Stimulated activated effector memory CD8-positive, alpha-beta T cell treated with anti-CD3 and anti-CD28 coated beads, Interleukin-12 subunit alpha, Interleukin-12 subunit beta, amount 100 ng/mL, for 72 hours (primary cell): ENCODE measurements around the gene C5orf15.
"Not testable (repeated sequence)": the region's sequence is repeated elsewhere in the genome, so short reads cannot be mapped to it uniquely, and the experiment has no call there.

Source experiments
- ATAC-seq: fragments of 150-1000 bp; cut with Tn5 transposase; 2 replicates; pipeline ENCODE4 v1.10.0; 2021
- DNase-seq, 2 donors: peaks; one replicate each; pipeline ENCODE4 v3.0.0; 2021 to 2022; ENCODE audit warnings: low spot score in 2 of 2
- H3K27ac Mint-ChIP-seq: one replicate; pipeline ENCODE4 v1.8.0; 2022; ENCODE audit warnings: mild to moderate bottlenecking, mixed read lengths
- H3K36me3 Mint-ChIP-seq: one replicate; pipeline ENCODE4 v1.8.0; 2022; ENCODE audit warnings: mild to moderate bottlenecking, mixed read lengths
- H3K4me1 Mint-ChIP-seq: one replicate; pipeline ENCODE4 v1.8.0; 2022; ENCODE audit warnings: mixed read lengths
- H3K4me3 Mint-ChIP-seq: one replicate; pipeline ENCODE4 v1.8.0; 2022; ENCODE audit warnings: mild to moderate bottlenecking, mixed read lengths
- H3K9me3 Mint-ChIP-seq: one replicate; pipeline ENCODE4 v1.8.0; 2022; ENCODE audit warnings: mixed read lengths

C5orf15 gene

GRCh38 chr5:133938039-133938821 lies 30.2 kb downstream of the C5orf15 start:
- ATAC-seq = no peak

GRCh38 chr5:133937628-133938027 lies 30.8 kb downstream of the C5orf15 start:
- not testable (repeated sequence) for H3K4me3 Mint-ChIP-seq, H3K27ac Mint-ChIP-seq, H3K9me3 Mint-ChIP-seq, H3K4me1 Mint-ChIP-seq, ATAC-seq, DNase-seq, H3K36me3 Mint-ChIP-seq

More at GRCh38 chr5:133938039-133938821, 30.2 kb downstream of the C5orf15 start:
- H3K27ac Mint-ChIP-seq = no peak overlapping the region
- H3K36me3 Mint-ChIP-seq = no peaks in the 10 kb centered on the region
- no peaks in the 10 kb centered on the region for H3K9me3 Mint-ChIP-seq
- no peak overlapping the region for H3K4me3 Mint-ChIP-seq
- no peak for DNase-seq
- peaks cover 6% of the 10 kb centered on the region for H3K4me1 Mint-ChIP-seq

DNA sequence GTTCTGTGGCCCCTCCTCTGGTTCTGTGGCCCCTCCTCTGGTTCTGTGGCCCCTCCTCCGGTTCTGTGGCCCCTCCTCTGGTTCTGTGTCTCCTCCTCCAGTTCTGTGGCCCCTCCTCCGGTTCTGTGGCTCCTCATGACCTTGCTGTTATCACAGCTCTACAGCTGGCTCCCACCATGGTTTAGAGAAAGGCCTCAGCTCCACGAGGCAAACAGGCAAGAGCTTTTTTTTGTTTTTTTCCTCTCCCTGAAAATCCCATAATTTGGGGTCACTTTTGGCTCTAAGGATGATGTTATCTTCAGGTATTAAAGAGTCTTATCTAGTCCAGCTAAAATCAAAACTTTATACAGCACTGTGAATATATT lies 31.8 kb downstream of the C5orf15 start:
- DNase-seq (no peak), ATAC-seq (no peak)
- no peaks in the 10 kb centered on the region for H3K9me3 Mint-ChIP-seq
- peak overlapping the region; percentile 43 for H3K27ac Mint-ChIP-seq
- H3K4me1 Mint-ChIP-seq = peaks cover 6% of the 10 kb centered on the region
- no peaks in the 10 kb centered on the region for H3K36me3 Mint-ChIP-seq
- no peak overlapping the region for H3K4me3 Mint-ChIP-seq

DNA sequence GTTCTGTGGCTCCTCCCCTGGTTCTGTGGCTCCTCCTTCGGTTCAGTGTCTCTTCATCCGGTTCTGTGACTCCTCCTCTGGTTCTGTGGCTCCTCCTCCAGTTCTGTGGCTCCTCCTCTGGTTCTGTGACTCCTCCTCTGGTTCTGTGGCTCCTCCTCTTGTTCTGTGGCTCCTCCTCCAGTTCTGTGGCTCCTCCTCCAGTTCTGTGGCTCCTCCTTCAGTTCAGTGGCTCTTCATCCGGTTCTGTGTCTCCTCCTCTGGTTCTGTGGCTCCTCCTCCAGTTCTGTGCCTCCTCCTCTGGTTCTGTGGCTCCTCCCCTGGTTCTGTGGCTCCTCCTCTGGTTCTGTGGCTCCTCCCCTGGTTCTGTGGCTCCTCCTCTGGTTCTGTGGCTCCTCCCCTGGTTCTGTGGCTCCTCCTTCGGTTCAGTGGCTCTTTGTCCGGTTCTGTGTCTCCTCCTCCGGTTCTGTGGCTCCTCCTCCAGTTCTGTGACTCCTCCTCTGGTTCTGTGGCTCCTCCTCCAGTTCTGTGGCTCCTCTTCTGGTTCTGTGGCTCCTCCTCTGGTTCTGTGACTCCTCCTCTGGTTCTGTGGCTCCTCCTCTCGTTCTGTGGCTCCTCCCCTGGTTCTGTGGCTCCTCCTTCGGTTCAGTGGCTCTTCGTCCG lies 32.3 kb downstream of the C5orf15 start:
- Mint-ChIP-seq H3K4me1 (peaks cover 10% of the 10 kb centered on the region), H3K27ac (peak overlapping the region; percentile 43)
- not testable (repeated sequence) for H3K9me3 Mint-ChIP-seq, H3K4me3 Mint-ChIP-seq, DNase-seq, ATAC-seq, H3K36me3 Mint-ChIP-seq

- no peak for DNase-seq
- H3K36me3 Mint-ChIP-seq = no peaks in the 10 kb centered on the region
- H3K27ac Mint-ChIP-seq = no peak overlapping the region
- no peak for ATAC-seq
- H3K4me3 Mint-ChIP-seq = no peak overlapping the region
- no peaks in the 10 kb centered on the region for H3K9me3 Mint-ChIP-seq
- H3K4me1 Mint-ChIP-seq = peaks cover 15% of the 10 kb centered on the region
These were observed 32.8 kb downstream of the C5orf15 start for GRCh38 chr5:133935667-133935940.

- ATAC-seq (no peak), DNase-seq (no peak)
- Mint-ChIP-seq H3K36me3 (peaks cover 4% of the 10 kb centered on the region), H3K4me3 (no peak overlapping the region), H3K4me1 (peaks cover 21% of the 10 kb centered on the region), H3K27ac (no peak overlapping the region), H3K9me3 (no peaks in the 10 kb centered on the region)
These were observed 33.4 kb downstream of the C5orf15 start for GRCh38 chr5:133934822-133935666.

- no peak for ATAC-seq
- Mint-ChIP-seq H3K36me3 (peaks cover 6% of the 10 kb centered on the region), H3K4me3 (no peak overlapping the region), H3K4me1 (peaks cover 28% of the 10 kb centered on the region), H3K9me3 (no peaks in the 10 kb centered on the region), H3K27ac (no peak overlapping the region)
- DNase-seq = no peak
These were observed 34.1 kb downstream of the C5orf15 start for GRCh38 chr5:133934311-133934710.

DNA sequence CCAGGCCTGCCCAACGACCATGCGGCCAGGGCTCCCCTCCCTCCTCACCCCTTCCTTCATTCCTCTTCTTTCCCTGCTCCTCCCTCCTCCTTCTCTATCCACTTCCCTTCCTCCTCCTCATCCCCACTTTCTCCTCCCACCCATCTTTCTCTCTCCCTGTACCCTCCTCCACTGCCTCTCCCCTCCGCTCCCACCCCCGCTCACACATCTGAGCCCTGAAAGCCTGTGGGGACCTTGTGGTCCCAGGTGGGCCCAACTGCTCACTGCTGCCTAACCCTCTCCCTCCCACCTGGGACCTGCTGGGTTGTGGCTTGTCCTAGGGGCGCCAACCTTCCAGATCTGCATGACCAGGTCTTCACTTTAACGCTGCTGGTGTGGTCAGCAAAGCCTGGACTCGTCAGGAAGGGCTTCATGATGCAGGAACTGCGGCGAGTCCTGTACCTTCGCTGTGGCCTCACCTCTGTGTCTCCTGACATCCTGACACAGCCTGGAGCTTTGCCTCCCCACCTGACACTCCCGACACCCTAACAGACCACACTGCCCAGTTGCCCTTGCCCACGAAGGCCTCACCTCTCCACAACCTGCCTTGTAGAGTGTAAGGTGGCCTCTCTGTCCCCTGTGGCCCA lies 34.6 kb downstream of the C5orf15 start:
- no peak overlapping the region for H3K27ac Mint-ChIP-seq
- no peaks in the 10 kb centered on the region for H3K9me3 Mint-ChIP-seq
- peaks cover 6% of the 10 kb centered on the region for H3K36me3 Mint-ChIP-seq
- DNase-seq = no peak
- H3K4me3 Mint-ChIP-seq = no peak overlapping the region
- peaks cover 29% of the 10 kb centered on the region for H3K4me1 Mint-ChIP-seq
- no peak for ATAC-seq

- Mint-ChIP-seq H3K9me3 (no peaks in the 10 kb centered on the region), H3K27ac (no peak overlapping the region), H3K4me1 (peaks cover 29% of the 10 kb centered on the region), H3K4me3 (no peak overlapping the region), H3K36me3 (peaks cover 6% of the 10 kb centered on the region)
- ATAC-seq (no peak), DNase-seq (no peak)
These were observed 35.3 kb downstream of the C5orf15 start for GRCh38 chr5:133933169-133933509.

DNA sequence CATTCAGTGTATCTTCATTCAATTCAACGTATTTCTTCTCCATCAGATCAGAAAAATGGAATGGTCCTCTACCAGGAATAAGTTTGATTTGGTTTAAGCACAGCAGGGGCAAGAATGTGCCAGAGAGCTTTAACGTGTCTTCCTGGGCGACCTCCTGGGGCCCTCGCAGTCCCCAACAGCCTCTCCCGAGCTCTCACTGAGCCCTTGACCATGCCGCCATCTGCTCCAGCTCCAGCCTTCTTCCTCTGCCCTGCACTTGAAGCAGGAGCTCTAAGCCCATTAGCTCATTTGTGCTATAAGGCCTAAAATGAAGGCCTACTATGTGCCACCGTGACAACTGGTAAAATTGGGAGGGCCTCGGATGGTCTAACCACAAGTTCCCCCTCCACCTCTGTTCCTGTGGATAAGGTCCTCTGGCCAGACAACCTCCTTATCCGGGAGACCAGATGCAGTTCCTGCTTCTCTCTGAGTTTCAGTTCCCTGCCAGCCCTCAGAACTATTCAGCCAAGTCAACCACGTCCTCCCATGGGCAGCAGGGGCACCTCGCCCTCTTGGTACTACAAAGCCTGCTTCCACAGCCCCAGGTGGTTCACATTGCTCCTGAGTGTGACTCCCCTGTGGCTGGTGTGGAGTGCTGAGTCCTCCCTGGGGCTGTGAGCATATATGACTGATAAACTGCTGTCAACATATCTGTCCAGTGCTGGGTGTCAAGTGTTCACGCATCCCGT lies 35.8 kb downstream of the C5orf15 start:
- Mint-ChIP-seq H3K4me1 (peaks cover 29% of the 10 kb centered on the region), H3K9me3 (no peaks in the 10 kb centered on the region), H3K36me3 (peaks cover 6% of the 10 kb centered on the region), H3K27ac (no peak overlapping the region), H3K4me3 (no peak overlapping the region)
- ATAC-seq (no peak), DNase-seq (no peak)

DNA sequence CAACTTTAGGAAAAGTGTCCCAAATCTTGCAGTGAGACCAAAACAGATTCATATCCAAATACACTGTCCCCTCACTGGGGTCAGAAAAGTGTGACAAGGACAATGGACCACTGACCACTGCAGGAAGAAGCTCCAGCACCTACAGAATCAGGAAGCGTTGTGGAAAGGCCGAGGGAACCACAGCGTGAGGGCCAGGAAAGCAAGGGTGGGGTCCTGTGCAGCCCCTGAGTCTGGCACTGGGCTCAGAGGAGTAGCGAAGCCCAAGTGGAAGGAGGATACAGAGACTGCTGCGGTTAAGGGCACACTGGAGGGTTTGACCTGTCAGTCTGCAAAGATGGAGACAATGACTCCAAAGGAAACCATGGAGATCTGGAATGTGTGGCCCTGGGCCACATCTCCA lies 36.9 kb downstream of the C5orf15 start:
- DNase-seq (no peak), ATAC-seq (no peak)
- peaks cover 6% of the 10 kb centered on the region for H3K36me3 Mint-ChIP-seq
- H3K27ac Mint-ChIP-seq = no peak overlapping the region
- peaks cover 29% of the 10 kb centered on the region for H3K4me1 Mint-ChIP-seq
- H3K4me3 Mint-ChIP-seq = no peak overlapping the region
- no peaks in the 10 kb centered on the region for H3K9me3 Mint-ChIP-seq

DNA sequence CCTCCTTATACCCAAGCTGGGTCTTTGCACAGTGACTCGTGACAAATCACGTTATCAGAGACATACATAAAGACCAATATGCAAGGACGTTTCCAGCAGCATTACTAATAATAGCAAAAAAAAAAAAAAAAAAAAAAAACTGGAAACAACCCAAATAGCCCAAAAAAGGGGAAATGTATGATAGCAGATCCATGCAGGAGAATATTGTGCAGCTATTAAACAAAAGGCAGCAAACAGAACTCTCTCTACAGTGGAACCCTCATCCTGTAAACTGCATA lies 37.7 kb downstream of the C5orf15 start:
- no peak for ATAC-seq
- H3K4me3 Mint-ChIP-seq = peak overlapping the region; percentile 57
- DNase-seq = no peak
- no peaks in the 10 kb centered on the region for H3K9me3 Mint-ChIP-seq
- H3K4me1 Mint-ChIP-seq = peaks cover 29% of the 10 kb centered on the region
- peak overlapping the region; percentile 85 for H3K27ac Mint-ChIP-seq
- H3K36me3 Mint-ChIP-seq = peaks cover 6% of the 10 kb centered on the region

- DNase-seq (peak; percentile 43 to 76), ATAC-seq (peak; percentile 88)
- Mint-ChIP-seq H3K9me3 (no peaks in the 10 kb centered on the region), H3K36me3 (peaks cover 6% of the 10 kb centered on the region), H3K4me1 (peaks cover 33% of the 10 kb centered on the region), H3K27ac (peak overlapping the region; percentile 85), H3K4me3 (peak overlapping the region; percentile 57)
These were observed 38.2 kb downstream of the C5orf15 start for GRCh38 chr5:133930061-133930812.

GRCh38 chr5:133928587-133929393 lies 39.6 kb downstream of the C5orf15 start:
- DNase-seq = no peak
- Mint-ChIP-seq H3K27ac (peak overlapping the region; percentile 76), H3K36me3 (peaks cover 6% of the 10 kb centered on the region), H3K4me1 (peaks cover 34% of the 10 kb centered on the region), H3K4me3 (no peak overlapping the region), H3K9me3 (no peaks in the 10 kb centered on the region)
- no peak for ATAC-seq
